ENCODE results near the gene COL25A1.

- TF ChIP-seq CTCF (IDR thresholded peaks at IDR 0.05; ENCODE audit: poor library complexity) (no peak), EZH2phosphoT487 (IDR thresholded peaks at IDR 0.05; ENCODE audit: low read depth, severe bottlenecking, unreplicated experiment) (no peak), EZH2 (IDR thresholded peaks at IDR 0.05; ENCODE audit: borderline replicate concordance) (no peak)
These were observed 365.4 kb downstream of the COL25A1 start for GRCh38 chr4:108937066-108937465.

All from hepatocyte (in vitro differentiated cells).